Measurements from ENCODE around the gene CD3G. TPM values are rescaled to one million over a fixed set of nuclear protein-coding genes. Genes with fewer than 3 reads are reported as not detected.

CD3G gene
- total RNA-seq, 1 donor from 2014 or later = 2.2 TPM

DNA sequence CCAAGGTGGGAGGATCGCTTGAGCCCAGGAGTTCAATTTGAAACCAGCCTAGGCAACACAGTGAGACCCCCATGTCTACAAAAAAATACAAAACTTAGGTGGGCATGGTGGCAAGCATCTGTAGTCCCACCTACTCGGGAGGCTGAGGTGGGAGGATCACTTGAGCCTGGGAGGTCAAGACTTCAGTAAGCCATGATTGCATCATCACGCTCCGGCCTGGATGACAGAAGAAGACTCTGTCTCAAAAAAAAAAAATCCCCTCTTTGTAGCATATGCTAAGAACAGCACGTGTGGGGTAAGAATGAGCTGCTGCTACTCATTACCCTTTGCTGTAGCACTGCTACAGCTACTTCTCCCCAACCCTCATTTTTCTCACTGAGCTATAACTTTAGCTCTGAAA, 29.7 kb downstream of the CD3G start:
- intact Hi-C loops (cut with DNase I) = no loop called here
- H3K36me3 ChIP-seq = peaks cover 8 to 91% of the 10 kb centered on the region in 2 donors
- H3K27ac ChIP-seq = no peak overlapping the region
- H3K27me3 ChIP-seq = no peaks in the 10 kb centered on the region
- H3K4me3 ChIP-seq = no peak overlapping the region
- no peaks in the 10 kb centered on the region for H3K4me1 ChIP-seq
- DNase-seq (ENCODE audit: extremely low spot score in 2 of 2) = no peak
- H3K9me3 ChIP-seq = no peaks in the 10 kb centered on the region
- TF ChIP-seq POLR2A (IDR thresholded peaks at IDR 0.05) (no peak), POLR2AphosphoS5 (IDR thresholded peaks at IDR 0.05; ENCODE audit: insufficient read depth in 1 of 2, low read depth in 1 of 2) (no peak)
- TF ChIP-seq, protein P1, sequence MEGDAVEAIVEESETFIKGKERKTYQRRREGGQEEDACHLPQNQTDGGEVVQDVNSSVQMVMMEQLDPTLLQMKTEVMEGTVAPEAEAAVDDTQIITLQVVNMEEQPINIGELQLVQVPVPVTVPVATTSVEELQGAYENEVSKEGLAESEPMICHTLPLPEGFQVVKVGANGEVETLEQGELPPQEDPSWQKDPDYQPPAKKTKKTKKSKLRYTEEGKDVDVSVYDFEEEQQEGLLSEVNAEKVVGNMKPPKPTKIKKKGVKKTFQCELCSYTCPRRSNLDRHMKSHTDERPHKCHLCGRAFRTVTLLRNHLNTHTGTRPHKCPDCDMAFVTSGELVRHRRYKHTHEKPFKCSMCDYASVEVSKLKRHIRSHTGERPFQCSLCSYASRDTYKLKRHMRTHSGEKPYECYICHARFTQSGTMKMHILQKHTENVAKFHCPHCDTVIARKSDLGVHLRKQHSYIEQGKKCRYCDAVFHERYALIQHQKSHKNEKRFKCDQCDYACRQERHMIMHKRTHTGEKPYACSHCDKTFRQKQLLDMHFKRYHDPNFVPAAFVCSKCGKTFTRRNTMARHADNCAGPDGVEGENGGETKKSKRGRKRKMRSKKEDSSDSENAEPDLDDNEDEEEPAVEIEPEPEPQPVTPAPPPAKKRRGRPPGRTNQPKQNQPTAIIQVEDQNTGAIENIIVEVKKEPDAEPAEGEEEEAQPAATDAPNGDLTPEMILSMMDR (IDR thresholded peaks at IDR 0.05) = no peak

GRCh38 chr11:118374729-118375128, 30.6 kb downstream of the CD3G start:
- Histone ChIP-seq H3K27ac (no peak overlapping the region), H3K4me1 (no peaks in the 10 kb centered on the region), H3K27me3 (no peaks in the 10 kb centered on the region), H3K4me3 (no peak overlapping the region), H3K36me3 (peaks cover 11 to 91% of the 10 kb centered on the region in 2 donors), H3K9me3 (no peaks in the 10 kb centered on the region)
- no peak for TF ChIP-seq POLR2A (IDR thresholded peaks at IDR 0.05)
- TF ChIP-seq, protein P1 (IDR thresholded peaks at IDR 0.05) = no peak
- TF ChIP-seq POLR2AphosphoS5 (IDR thresholded peaks at IDR 0.05; ENCODE audit: insufficient read depth in 1 of 2, low read depth in 1 of 2) = no peak
- intact Hi-C loops (cut with DNase I) = no loop called here
- DNase-seq (ENCODE audit: extremely low spot score in 2 of 2) = no peak

GRCh38 chr11:118375978-118376377, 31.8 kb downstream of the CD3G start:
- no peak overlapping the region for H3K27ac ChIP-seq
- H3K9me3 ChIP-seq = no peaks in the 10 kb centered on the region
- no peak for TF ChIP-seq POLR2AphosphoS5 (IDR thresholded peaks at IDR 0.05; ENCODE audit: insufficient read depth in 1 of 2, low read depth in 1 of 2)
- TF ChIP-seq, protein P1 (IDR thresholded peaks at IDR 0.05) = no peak
- no peak for TF ChIP-seq POLR2A (IDR thresholded peaks at IDR 0.05)
- H3K27me3 ChIP-seq = no peaks in the 10 kb centered on the region
- H3K4me3 ChIP-seq = no peak overlapping the region
- intact Hi-C loops (cut with DNase I) = no loop called here
- DNase-seq (ENCODE audit: extremely low spot score in 2 of 2) = no peak
- H3K36me3 ChIP-seq = peaks cover 8 to 90% of the 10 kb centered on the region in 2 donors
- H3K4me1 ChIP-seq = no peaks in the 10 kb centered on the region

- Histone ChIP-seq H3K27ac (no peak overlapping the region), H3K27me3 (no peaks in the 10 kb centered on the region), H3K36me3 (peaks cover 3 to 88% of the 10 kb centered on the region in 2 donors), H3K9me3 (no peaks in the 10 kb centered on the region), H3K4me1 (no peaks in the 10 kb centered on the region), H3K4me3 (no peak overlapping the region)
- TF ChIP-seq, protein P1 (IDR thresholded peaks at IDR 0.05) = no peak
- DNase-seq (ENCODE audit: extremely low spot score in 2 of 2) = no peak
- intact Hi-C loops (cut with DNase I) = no loop called here
Measured at GRCh38 chr11:118379497-118379896, 35.4 kb downstream of the CD3G start.

GRCh38 chr11:118380571-118380970, 36.4 kb downstream of the CD3G start:
- Histone ChIP-seq H3K4me3 (no peak overlapping the region), H3K27ac (no peak overlapping the region), H3K27me3 (no peaks in the 10 kb centered on the region), H3K9me3 (no peaks in the 10 kb centered on the region), H3K36me3 (peaks cover 3 to 91% of the 10 kb centered on the region in 2 donors), H3K4me1 (no peaks in the 10 kb centered on the region)
- no peak for DNase-seq (ENCODE audit: extremely low spot score in 2 of 2)
- TF ChIP-seq, protein P1 (IDR thresholded peaks at IDR 0.05) = no peak
- TF ChIP-seq POLR2AphosphoS5 (IDR thresholded peaks at IDR 0.05; ENCODE audit: insufficient read depth in 1 of 2, low read depth in 1 of 2) (no peak), POLR2A (IDR thresholded peaks at IDR 0.05) (no peak)
- intact Hi-C loops (cut with DNase I) = no loop called here

Data from vagina (tissue), 2 donors.